Measurements from ENCODE around the gene PLAC1. TPM values are rescaled to one million over a fixed set of nuclear protein-coding genes. Genes with fewer than 3 reads are reported as not detected.

Gene PLAC1
- total RNA-seq (2014; rRNA removed) (1.8 and 2.6 TPM in 2 replicates), Bru-seq, nascent RNA (percentile 24 among the genes with signal in this experiment), BruChase-seq, experiment 1, labeled RNA remaining after a 6-hour chase (percentile 24 among the genes with signal in this experiment), BruChase-seq, experiment 2, labeled RNA remaining after a 2-hour chase (percentile 27 among the genes with signal in this experiment)
- long read RNA-seq, partial matches to known transcripts = 0 of 1 reads
- long read RNA-seq, other reads (novel, unspliced or antisense) = 1 of 1 reads

DNA sequence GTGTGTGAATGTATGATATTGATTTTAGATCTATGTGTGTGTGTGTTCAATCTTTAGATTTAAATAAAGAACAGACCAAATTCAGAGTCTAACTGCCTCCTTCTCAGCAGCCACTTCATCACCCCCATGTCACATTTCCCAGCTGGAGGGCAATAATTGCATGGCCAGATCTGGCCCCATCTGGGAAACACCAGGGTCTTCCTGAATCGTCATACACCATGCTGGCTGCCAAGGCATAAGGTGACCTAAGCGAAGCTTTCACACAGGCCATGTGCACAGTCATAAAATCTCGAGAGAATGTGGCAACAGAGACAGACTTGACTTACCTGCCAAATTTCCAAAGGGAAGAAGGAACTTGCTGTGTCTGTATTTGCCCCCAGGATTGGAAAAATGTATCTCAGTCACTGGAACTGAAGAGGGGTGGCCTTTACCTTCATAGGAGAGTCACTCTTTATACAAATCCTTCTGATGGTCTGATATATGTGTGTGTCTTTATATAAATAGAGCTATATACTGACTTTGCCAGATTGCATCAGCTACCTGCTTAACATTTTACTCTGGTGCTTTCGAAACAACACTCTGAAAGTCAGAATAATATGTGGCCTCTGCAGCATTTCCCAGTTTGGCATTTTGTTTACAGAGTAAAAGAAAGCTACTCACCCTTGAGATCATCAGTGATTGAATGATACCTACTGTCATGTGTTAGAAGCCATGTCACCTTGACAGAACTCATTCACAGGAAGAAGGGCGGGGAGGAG is at the start of gene PLAC1:
Gene PLAC1, minus strand, starts transcription at position 470 of the 758 bp plus-strand sequence. CDS start 91,789 bp downstream, outside the sequence.
- H3K36me3 ChIP-seq (ENCODE audit: low read depth, low read length) = no peaks in the 10 kb centered on the region
- H3K27me3 ChIP-seq (ENCODE audit: low read length) = no peaks in the 10 kb centered on the region
- no peaks in the 10 kb centered on the region for H4K20me1 ChIP-seq (ENCODE audit: low read length)
- intact Hi-C loops (cut with micrococcal nuclease) = no loop called here
- H3K9me3 ChIP-seq (ENCODE audit: low read length) = no peaks in the 10 kb centered on the region
- H3K9me2 ChIP-seq (replicated peaks; ENCODE audit: low read length) = no peaks in the 10 kb centered on the region
- TF ChIP-seq CTCF (conservative IDR thresholded peaks at IDR 0.05; ENCODE audit: low read depth, low read length) = no peak
- TF ChIP-seq EZH2phosphoT487 (IDR thresholded peaks at IDR 0.05; ENCODE audit: borderline replicate concordance, low read length) = no peak
- TF ChIP-seq EZH2 (IDR thresholded peaks at IDR 0.05; ENCODE audit: low read length, unreplicated experiment) = no peak
- ChIA-PET CTCF (interaction anchor here (1.0 kb wide), 1 partner anchor 174 kb away, joined by 5 read pairs; no protein-coding TSS in a partner anchor), POLR2A (ENCODE audit: unreplicated experiment) (no interaction called here)
- no peaks in the 10 kb centered on the region for H3K79me2 ChIP-seq (ENCODE audit: low read length)
- no TSS peak for BruUV-seq (replicated peaks)
- 0 out of 2 replicates have a peak within 1 kb of the TSS, but pooled peaks have one; percentile 9 for H2AFZ ChIP-seq (ENCODE audit: low read length)
- DNase-seq (peak; percentile 30), ATAC-seq (no peak)
- H3K4me3 ChIP-seq (ENCODE audit: low read length) = no peak within 1 kb of the TSS
- H3K4me2 ChIP-seq (ENCODE audit: low read length) = no peak within 1 kb of the TSS
- no peaks in the 10 kb centered on the region for H3F3A ChIP-seq (ENCODE audit: low read length, unreplicated experiment)
- H3K27ac ChIP-seq (ENCODE audit: low read length) = peak within 1 kb of the TSS; percentile 33
- H3K4me1 ChIP-seq (ENCODE audit: insufficient read depth, low read length) = peaks cover 27% of the 10 kb centered on the region
- H3K9ac ChIP-seq (ENCODE audit: low read length) = no peak within 1 kb of the TSS

GRCh38 chrX:134706138-134706537 is 47.9 kb upstream of the PLAC1 start:
- no peak overlapping the region for H3K27ac ChIP-seq (ENCODE audit: low read length)
- ChIA-PET POLR2A (ENCODE audit: unreplicated experiment) (no interaction called here), CTCF (no interaction called here)
- H2AFZ ChIP-seq (ENCODE audit: low read length) = no peak overlapping the region
- no peaks in the 10 kb centered on the region for H3F3A ChIP-seq (ENCODE audit: low read length, unreplicated experiment)
- DNase-seq (no peak), ATAC-seq (no peak)
- no peaks in the 10 kb centered on the region for H3K4me1 ChIP-seq (ENCODE audit: insufficient read depth, low read length)
- no TSS peak for BruUV-seq (replicated peaks)
- no peak overlapping the region for H3K4me2 ChIP-seq (ENCODE audit: low read length)
- no peaks in the 10 kb centered on the region for H3K36me3 ChIP-seq (ENCODE audit: low read depth, low read length)
- no peak for TF ChIP-seq EZH2phosphoT487 (IDR thresholded peaks at IDR 0.05; ENCODE audit: borderline replicate concordance, low read length)
- TF ChIP-seq EZH2 (IDR thresholded peaks at IDR 0.05; ENCODE audit: low read length, unreplicated experiment) = no peak
- TF ChIP-seq CTCF (conservative IDR thresholded peaks at IDR 0.05; ENCODE audit: low read depth, low read length) = no peak
- no peaks in the 10 kb centered on the region for H3K9me3 ChIP-seq (ENCODE audit: low read length)
- H3K9me2 ChIP-seq (replicated peaks; ENCODE audit: low read length) = no peaks in the 10 kb centered on the region
- no peak overlapping the region for H3K9ac ChIP-seq (ENCODE audit: low read length)
- intact Hi-C loops (cut with micrococcal nuclease) = no loop called here
- H4K20me1 ChIP-seq (ENCODE audit: low read length) = no peaks in the 10 kb centered on the region
- H3K4me3 ChIP-seq (ENCODE audit: low read length) = no peak overlapping the region
- H3K79me2 ChIP-seq (ENCODE audit: low read length) = no peaks in the 10 kb centered on the region
- H3K27me3 ChIP-seq (ENCODE audit: low read length) = no peaks in the 10 kb centered on the region

DNA sequence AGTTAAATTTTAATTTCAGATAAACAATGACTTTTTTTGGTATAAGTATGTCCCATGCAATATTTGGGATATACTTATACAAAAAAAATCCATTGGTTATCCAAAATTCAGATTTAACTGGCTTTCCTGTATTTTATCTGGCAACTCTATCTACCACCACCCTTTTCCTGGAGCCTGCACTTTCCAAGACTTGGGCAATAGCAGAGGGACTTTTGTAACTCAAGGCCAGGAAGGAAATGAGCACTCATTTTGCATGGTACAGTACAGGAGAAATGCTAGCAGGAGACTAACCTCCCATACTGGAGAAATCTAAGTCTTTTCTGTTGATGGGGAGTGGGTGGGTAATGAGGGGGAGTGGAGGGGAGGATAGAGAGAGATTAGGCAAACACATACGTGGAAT is 37.7 kb upstream of the PLAC1 start:
- POLR2A ChIA-PET (ENCODE audit: unreplicated experiment) = no interaction called here

More for the DNA sequence above, 37.7 kb upstream of the PLAC1 start:
- intact Hi-C loops (cut with micrococcal nuclease) = no loop called here
- H4K20me1 ChIP-seq (ENCODE audit: low read length) = no peaks in the 10 kb centered on the region
- no peaks in the 10 kb centered on the region for H3K27me3 ChIP-seq (ENCODE audit: low read length)
- H3K9me2 ChIP-seq (replicated peaks; ENCODE audit: low read length) = no peaks in the 10 kb centered on the region
- no peak for TF ChIP-seq EZH2phosphoT487 (IDR thresholded peaks at IDR 0.05; ENCODE audit: borderline replicate concordance, low read length)
- no peak for TF ChIP-seq CTCF (conservative IDR thresholded peaks at IDR 0.05; ENCODE audit: low read depth, low read length)
- no peak for TF ChIP-seq EZH2 (IDR thresholded peaks at IDR 0.05; ENCODE audit: low read length, unreplicated experiment)
- no peaks in the 10 kb centered on the region for H3F3A ChIP-seq (ENCODE audit: low read length, unreplicated experiment)
- no peak for ATAC-seq
- no peak overlapping the region for H3K9ac ChIP-seq (ENCODE audit: low read length)
- no peak overlapping the region for H3K27ac ChIP-seq (ENCODE audit: low read length)
- H3K4me1 ChIP-seq (ENCODE audit: insufficient read depth, low read length) = peaks cover 38% of the 10 kb centered on the region
- H3K4me3 ChIP-seq (ENCODE audit: low read length) = no peak overlapping the region
- BruUV-seq (replicated peaks) = no TSS peak
- DNase-seq = no peak
- no peaks in the 10 kb centered on the region for H3K9me3 ChIP-seq (ENCODE audit: low read length)
- CTCF ChIA-PET = no interaction called here
- no peak overlapping the region for H2AFZ ChIP-seq (ENCODE audit: low read length)
- no peaks in the 10 kb centered on the region for H3K36me3 ChIP-seq (ENCODE audit: low read depth, low read length)
- no peaks in the 10 kb centered on the region for H3K79me2 ChIP-seq (ENCODE audit: low read length)
- no peak overlapping the region for H3K4me2 ChIP-seq (ENCODE audit: low read length)
